ENCODE measurements around the gene PDPR. TPM values are rescaled to one million over a fixed set of nuclear protein-coding genes. Genes with fewer than 3 reads are reported as not detected.

Gene PDPR
- total and polyA plus RNA-seq, 10 of the 15 experiments (the other 5 are each of a cell fraction or from before 2014, with no cell fraction given): 2.6 to 29.1 (median 6.8) TPM

DNA sequence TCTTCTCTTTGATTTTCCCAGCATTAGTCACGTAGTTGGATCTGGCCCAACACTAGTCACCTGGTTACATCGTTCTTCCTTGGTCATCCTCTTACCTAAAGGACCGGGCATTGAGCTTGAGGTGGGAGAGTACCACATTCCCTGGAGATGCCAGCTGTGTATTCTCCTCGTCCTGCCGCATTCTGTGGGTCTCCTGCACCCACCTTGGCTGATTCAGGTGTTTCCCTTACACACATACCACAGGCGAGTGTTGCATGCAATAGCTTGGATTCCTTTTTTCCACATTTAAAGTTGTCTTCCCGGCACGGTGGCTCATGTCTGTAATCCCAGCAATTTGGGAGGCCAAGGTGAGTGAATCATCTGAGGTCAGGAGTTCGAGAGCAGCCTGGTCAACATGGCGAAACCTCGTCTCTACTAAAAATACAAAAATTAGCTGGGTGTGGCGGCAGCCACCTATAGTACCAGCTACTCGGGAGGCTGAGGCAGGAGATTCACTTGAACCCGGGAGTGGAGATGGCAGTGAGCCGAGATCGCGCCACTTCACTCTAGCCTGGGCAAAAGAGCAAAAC lies 37.9 kb downstream of the PDPR start:
- Histone ChIP-seq H3K36me3 (ENCODE audit: control insufficient read depth in 2 of 2, insufficient read depth in 2 of 2, low read length in 1 of 2) (peaks cover 0 to 10% of the 10 kb centered on the region in 2 experiments), H3K79me2 (ENCODE audit: control insufficient read depth, insufficient read depth, low read length) (no peaks in the 10 kb centered on the region), H4K20me1 (ENCODE audit: control insufficient read depth, insufficient read depth) (no peaks in the 10 kb centered on the region), H3K9ac (ENCODE audit: control insufficient read depth, insufficient read depth, low read length) (no peak overlapping the region), H3K4me2 (ENCODE audit: control insufficient read depth, insufficient read depth) (no peak overlapping the region), H3K4me1 (ENCODE audit: control insufficient read depth, insufficient read depth, low read length) (no peaks in the 10 kb centered on the region), H3K4me3 (no peak overlapping the region), H3K27ac (ENCODE audit: control insufficient read depth, insufficient read depth) (no peak overlapping the region), H3K9me3 (replicated peaks; ENCODE audit: control insufficient read depth, insufficient read depth, low read length) (no peaks in the 10 kb centered on the region), H3K27me3 (replicated peaks in 1 of 2; ENCODE audit: control insufficient read depth in 2 of 2, insufficient read depth in 2 of 2, low read length in 1 of 2) (no peaks in the 10 kb centered on the region), H2AFZ (ENCODE audit: control insufficient read depth, low read depth, low read length) (no peak overlapping the region)
- ChIA-PET POLR2A (interaction anchor here (0.6 to 1.3 kb wide), 2 partner anchors 326 to 327 kb away, joined by 3 read pairs; no protein-coding TSS in a partner anchor), CTCF (no interaction called here), RAD21 (ENCODE audit: unreplicated experiment) (no interaction called here), SMC1A (ENCODE audit: uncharacterized antibody, unreplicated experiment) (no interaction called here)
- TF ChIP-seq SUPT20H (IDR thresholded peaks at IDR 0.05; ENCODE audit: borderline replicate concordance, control insufficient read depth, low read depth, low read length) (no peak), FOXM1 (IDR thresholded peaks at IDR 0.05; ENCODE audit: low read depth, low read length) (no peak), NR2C1 (IDR thresholded peaks at IDR 0.05) (no peak), NBN (IDR thresholded peaks at IDR 0.05) (no peak)
- ATAC-seq (no peak), FAIRE-seq (no peak), DNase-seq (ENCODE audit: low read depth, low spot score) (no peak)
- BruUV-seq (replicated peaks): no TSS peak
- 89% methylated on average over 17 of the region's 17 CpGs for WGBS (ENCODE audit: insufficient coverage, insufficient replicate concordance, low lambda C conversion rate, missing lambda C conversion rate)
- in situ Hi-C loops (cut with MboI): loop anchor here (5.0 kb wide), 1 partner anchor 65 kb away; no protein-coding TSS in a partner anchor
- intact Hi-C loops (cut with micrococcal nuclease; ENCODE audit: unreplicated experiment): no loop called here

- H2AFZ ChIP-seq (ENCODE audit: control insufficient read depth, low read depth, low read length): no peak overlapping the region
- WGBS (ENCODE audit: insufficient coverage, insufficient replicate concordance, low lambda C conversion rate, missing lambda C conversion rate): 98% methylated on average over 13 of the region's 13 CpGs
- no TSS peak for BruUV-seq (replicated peaks)
- RAD21 ChIA-PET (ENCODE audit: unreplicated experiment): no interaction called here
- peaks cover under 1 to 14% of the 10 kb centered on the region in 2 experiments for H3K36me3 ChIP-seq (ENCODE audit: control insufficient read depth in 2 of 2, insufficient read depth in 2 of 2, low read length in 1 of 2)
- H4K20me1 ChIP-seq (ENCODE audit: control insufficient read depth, insufficient read depth): no peaks in the 10 kb centered on the region
- ATAC-seq: no peak
- no peaks in the 10 kb centered on the region for H3K9me3 ChIP-seq (replicated peaks; ENCODE audit: control insufficient read depth, insufficient read depth, low read length)
- no peak for DNase-seq (ENCODE audit: low read depth, low spot score)
- SMC1A ChIA-PET (ENCODE audit: uncharacterized antibody, unreplicated experiment): no interaction called here
- in situ Hi-C loops (cut with MboI): loop anchor here (5.0 kb wide), 1 partner anchor 65 kb away; no protein-coding TSS in a partner anchor
- H3K9ac ChIP-seq (ENCODE audit: control insufficient read depth, insufficient read depth, low read length): no peak overlapping the region
- no peak overlapping the region for H3K4me3 ChIP-seq
- H3K4me1 ChIP-seq (ENCODE audit: control insufficient read depth, insufficient read depth, low read length): no peaks in the 10 kb centered on the region
- no peak overlapping the region for H3K4me2 ChIP-seq (ENCODE audit: control insufficient read depth, insufficient read depth)
- H3K27ac ChIP-seq (ENCODE audit: control insufficient read depth, insufficient read depth): no peak overlapping the region
- intact Hi-C loops (cut with micrococcal nuclease; ENCODE audit: unreplicated experiment): no loop called here
- CTCF ChIA-PET: interaction anchor here (0.7 kb wide), 1 partner anchor 173 kb away, joined by 3 read pairs; no protein-coding TSS in a partner anchor
- H3K79me2 ChIP-seq (ENCODE audit: control insufficient read depth, insufficient read depth, low read length): no peaks in the 10 kb centered on the region
- FAIRE-seq: no peak
- POLR2A ChIA-PET: interaction anchor here (0.6 kb wide), 1 partner anchor 327 kb away, joined by 3 read pairs; no protein-coding TSS in a partner anchor
- H3K27me3 ChIP-seq (replicated peaks in 1 of 2; ENCODE audit: control insufficient read depth in 2 of 2, insufficient read depth in 2 of 2, low read length in 1 of 2): no peaks in the 10 kb centered on the region
- TF ChIP-seq CHD4 (IDR thresholded peaks at IDR 0.05) (no peak), TAF1 (IDR thresholded peaks at IDR 0.05; ENCODE audit: borderline replicate concordance, low read depth, low read length) (no peak), FOXK2 (IDR thresholded peaks at IDR 0.05) (no peak), RAD21 (IDR thresholded peaks at IDR 0.05; ENCODE audit: insufficient read depth, low read depth, low read length) (no peak), CBX3 (IDR thresholded peaks at IDR 0.05; ENCODE audit: borderline replicate concordance, low read depth) (no peak), HCFC1 (IDR thresholded peaks at IDR 0.05; ENCODE audit: low read length) (no peak), GABPA (IDR thresholded peaks at IDR 0.05; ENCODE audit: low read depth) (no peak)
- TF ChIP-seq, protein P1, sequence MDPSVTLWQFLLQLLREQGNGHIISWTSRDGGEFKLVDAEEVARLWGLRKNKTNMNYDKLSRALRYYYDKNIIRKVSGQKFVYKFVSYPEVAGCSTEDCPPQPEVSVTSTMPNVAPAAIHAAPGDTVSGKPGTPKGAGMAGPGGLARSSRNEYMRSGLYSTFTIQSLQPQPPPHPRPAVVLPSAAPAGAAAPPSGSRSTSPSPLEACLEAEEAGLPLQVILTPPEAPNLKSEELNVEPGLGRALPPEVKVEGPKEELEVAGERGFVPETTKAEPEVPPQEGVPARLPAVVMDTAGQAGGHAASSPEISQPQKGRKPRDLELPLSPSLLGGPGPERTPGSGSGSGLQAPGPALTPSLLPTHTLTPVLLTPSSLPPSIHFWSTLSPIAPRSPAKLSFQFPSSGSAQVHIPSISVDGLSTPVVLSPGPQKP (IDR thresholded peaks at IDR 0.05; ENCODE audit: low read depth, low read length): no peak
- TF ChIP-seq, protein P2, sequence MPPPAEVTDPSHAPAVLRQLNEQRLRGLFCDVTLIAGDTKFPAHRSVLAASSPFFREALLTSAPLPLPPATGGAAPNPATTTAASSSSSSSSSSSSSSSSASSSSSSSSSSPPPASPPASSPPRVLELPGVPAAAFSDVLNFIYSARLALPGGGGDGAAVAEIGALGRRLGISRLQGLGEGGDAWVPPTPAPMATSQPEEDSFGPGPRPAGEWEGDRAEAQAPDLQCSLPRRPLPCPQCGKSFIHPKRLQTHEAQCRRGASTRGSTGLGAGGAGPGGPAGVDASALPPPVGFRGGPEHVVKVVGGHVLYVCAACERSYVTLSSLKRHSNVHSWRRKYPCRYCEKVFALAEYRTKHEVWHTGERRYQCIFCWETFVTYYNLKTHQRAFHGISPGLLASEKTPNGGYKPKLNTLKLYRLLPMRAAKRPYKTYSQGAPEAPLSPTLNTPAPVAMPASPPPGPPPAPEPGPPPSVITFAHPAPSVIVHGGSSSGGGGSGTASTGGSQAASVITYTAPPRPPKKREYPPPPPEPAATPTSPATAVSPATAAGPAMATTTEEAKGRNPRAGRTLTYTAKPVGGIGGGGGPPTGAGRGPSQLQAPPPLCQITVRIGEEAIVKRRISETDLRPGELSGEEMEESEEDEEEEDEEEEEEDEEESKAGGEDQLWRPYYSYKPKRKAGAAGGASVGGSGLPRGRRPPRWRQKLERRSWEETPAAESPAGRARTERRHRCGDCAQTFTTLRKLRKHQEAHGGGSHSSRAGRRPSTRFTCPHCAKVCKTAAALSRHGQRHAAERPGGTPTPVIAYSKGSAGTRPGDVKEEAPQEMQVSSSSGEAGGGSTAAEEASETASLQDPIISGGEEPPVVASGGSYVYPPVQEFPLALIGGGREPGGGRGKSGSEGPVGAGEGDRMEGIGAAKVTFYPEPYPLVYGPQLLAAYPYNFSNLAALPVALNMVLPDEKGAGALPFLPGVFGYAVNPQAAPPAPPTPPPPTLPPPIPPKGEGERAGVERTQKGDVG (CRISPR knock-in tag; IDR thresholded peaks at IDR 0.05): no peak
Observed at GRCh38 chr16:70152578-70153302, 38.6 kb downstream of the PDPR start.
